Measurements from ENCODE around the gene APCDD1L. TPM values are rescaled to one million over a fixed set of nuclear protein-coding genes. Genes with fewer than 3 reads are reported as not detected.

Gene APCDD1L
- total and polyA plus RNA-seq, 2 of the 8 experiments (the other 6 are each of a cell fraction or from before 2014, with no cell fraction given), result 0.83 to 3.1 TPM

GRCh38 chr20:58492795-58493524 is 22.2 kb downstream of the APCDD1L start:
- POLR2A ChIA-PET (ENCODE audit: partially characterized antibody), result no interaction called here
- no peak overlapping the region for H2BK12ac ChIP-seq (ENCODE audit: low read depth, low read length)
- peaks cover 0 to 5% of the 10 kb centered on the region in 2 experiments for H4K20me1 ChIP-seq (replicated peaks in 1 of 2; ENCODE audit: control insufficient read depth in 1 of 2, insufficient read depth in 2 of 2, low read length in 2 of 2)
- H2BK5ac ChIP-seq (ENCODE audit: low read depth, low read length), result no peak overlapping the region; the same call in 1 of the 2 replicates
- H4K91ac ChIP-seq (replicated peaks; ENCODE audit: insufficient read length, low read length), result no peak overlapping the region
- no peak overlapping the region for H3K4ac ChIP-seq (replicated peaks; ENCODE audit: insufficient read length, low read depth, low read length)
- H3K14ac ChIP-seq (ENCODE audit: insufficient read length), result peak overlapping the region; percentile 100
- CTCF ChIA-PET (ENCODE audit: partially characterized antibody), result interaction anchor here (0.7 kb wide), 1 partner anchor 359 kb away, joined by 3 read pairs; no protein-coding TSS in a partner anchor
- H4K5ac ChIP-seq (ENCODE audit: insufficient read length, low read depth, low read length), result no peak overlapping the region
- peaks cover 3% of the 10 kb centered on the region for H3K23me2 ChIP-seq (ENCODE audit: low read depth, low read length)
- FAIRE-seq, result peak; percentile 7
- H2BK120ac ChIP-seq (replicated peaks; ENCODE audit: low read depth, low read length), result no peak overlapping the region
- no peak overlapping the region for H3K56ac ChIP-seq (replicated peaks; ENCODE audit: insufficient read length, low read depth, low read length)
- WGBS, 2 experiments (ENCODE audit: extremely low coverage in 1 of 2, insufficient coverage in 1 of 2, insufficient read length in 1 of 2, insufficient replicate concordance in 2 of 2, low coverage in 1 of 2, low lambda C conversion rate in 2 of 2, missing lambda C conversion rate in 1 of 2), result 83% methylated on average over 4 of the region's 4 CpGs; no CpG with 5 or more reads in 1 of the 2 experiments
- no peak overlapping the region for H3K27ac ChIP-seq (ENCODE audit: low read depth, low read length)
- H3K79me1 ChIP-seq (ENCODE audit: low read depth, low read length), result no peaks in the 10 kb centered on the region
- H3K9ac ChIP-seq (replicated peaks in 1 of 4; ENCODE audit: extremely low read depth in 1 of 4, low read depth in 3 of 4, low read length in 3 of 4), result no peak overlapping the region
- H3K27me3 ChIP-seq (replicated peaks in 1 of 4; ENCODE audit: control insufficient read depth in 3 of 4, extremely low read depth in 1 of 4, insufficient read depth in 3 of 4, low read length in 3 of 4), result no peaks in the 10 kb centered on the region; a peak in 1 of 7 replicates
- peaks cover 0 to 2% (median 0%) of the 10 kb centered on the region in 4 experiments; a peak in 1 of 7 replicates for H3K4me1 ChIP-seq (replicated peaks in 1 of 4; ENCODE audit: control insufficient read depth in 3 of 4, insufficient read depth in 4 of 4, low read length in 3 of 4)
- H2AK5ac ChIP-seq (ENCODE audit: low read depth, low read length), result peak overlapping the region; percentile 18; the same call in 1 of the 2 replicates
- no peak overlapping the region for H3K4me2 ChIP-seq (ENCODE audit: insufficient read depth in 1 of 2, low read depth in 2 of 2, low read length in 2 of 2)
- H3K18ac ChIP-seq (ENCODE audit: extremely low read depth, low read length), result no peak overlapping the region
- H2BK20ac ChIP-seq (ENCODE audit: low read length), result no peak overlapping the region
- no peaks in the 10 kb centered on the region for H3K9me3 ChIP-seq (ENCODE audit: insufficient read depth in 2 of 2, low read depth in 1 of 2, low read length in 1 of 2)
- peak overlapping the region; percentile 95 for H3K23ac ChIP-seq (ENCODE audit: insufficient read length)
- peaks cover 0 to 5% of the 10 kb centered on the region in 2 experiments; a peak in 2 of 4 replicates for H3K79me2 ChIP-seq (ENCODE audit: control insufficient read depth in 1 of 2, insufficient read depth in 2 of 2, low read length in 2 of 2)
- DNase-seq (ENCODE audit: low read depth in 1 of 2, low spot score in 2 of 2), result no peak
- no peak overlapping the region for H2AFZ ChIP-seq (ENCODE audit: low read length)
- TF ChIP-seq, protein P1, sequence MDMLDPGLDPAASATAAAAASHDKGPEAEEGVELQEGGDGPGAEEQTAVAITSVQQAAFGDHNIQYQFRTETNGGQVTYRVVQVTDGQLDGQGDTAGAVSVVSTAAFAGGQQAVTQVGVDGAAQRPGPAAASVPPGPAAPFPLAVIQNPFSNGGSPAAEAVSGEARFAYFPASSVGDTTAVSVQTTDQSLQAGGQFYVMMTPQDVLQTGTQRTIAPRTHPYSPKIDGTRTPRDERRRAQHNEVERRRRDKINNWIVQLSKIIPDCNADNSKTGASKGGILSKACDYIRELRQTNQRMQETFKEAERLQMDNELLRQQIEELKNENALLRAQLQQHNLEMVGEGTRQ (IDR thresholded peaks at IDR 0.05; ENCODE audit: low read length), result no peak
- TF ChIP-seq POU5F1 (IDR thresholded peaks at IDR 0.05; ENCODE audit: low read depth, low read length), result no peak
- no peak overlapping the region for H4K8ac ChIP-seq (ENCODE audit: extremely low read depth, insufficient read depth, low read length)
- H3K4me3 ChIP-seq (ENCODE audit: extremely low read depth in 1 of 4, insufficient read depth in 2 of 4, low read depth in 3 of 4, low read length in 4 of 4), result no peak overlapping the region
- no peak overlapping the region; the same call in 1 of the 2 replicates for H2BK15ac ChIP-seq (ENCODE audit: low read length)
- peaks cover 0 to 4% (median 0%) of the 10 kb centered on the region in 4 experiments; a peak in 1 of 8 replicates for H3K36me3 ChIP-seq (ENCODE audit: control insufficient read depth in 2 of 4, insufficient read depth in 4 of 4, low read length in 3 of 4)
